ENCODE results near the gene PPP1R7.

DNA sequence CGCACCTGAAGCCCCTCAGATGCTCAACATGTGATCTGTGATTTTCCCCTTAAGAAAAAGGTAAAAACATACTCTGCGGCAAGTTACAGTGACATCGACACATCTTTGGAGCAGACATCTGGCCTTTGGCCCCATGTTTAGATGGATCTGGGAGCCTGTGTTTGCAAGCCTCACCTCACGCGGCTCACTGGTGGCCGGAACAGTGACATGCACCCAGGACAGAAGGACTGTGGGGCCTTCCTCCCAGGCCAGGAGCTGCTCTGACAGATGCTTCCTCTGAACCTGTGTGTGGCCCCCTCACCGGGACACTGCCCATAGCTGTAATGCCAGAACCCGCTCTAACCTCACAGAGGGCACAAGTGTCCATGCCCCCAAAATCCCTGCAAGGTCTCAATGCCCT lies 14.1 kb upstream of the PPP1R7 start:
- TF ChIP-seq, protein P1, sequence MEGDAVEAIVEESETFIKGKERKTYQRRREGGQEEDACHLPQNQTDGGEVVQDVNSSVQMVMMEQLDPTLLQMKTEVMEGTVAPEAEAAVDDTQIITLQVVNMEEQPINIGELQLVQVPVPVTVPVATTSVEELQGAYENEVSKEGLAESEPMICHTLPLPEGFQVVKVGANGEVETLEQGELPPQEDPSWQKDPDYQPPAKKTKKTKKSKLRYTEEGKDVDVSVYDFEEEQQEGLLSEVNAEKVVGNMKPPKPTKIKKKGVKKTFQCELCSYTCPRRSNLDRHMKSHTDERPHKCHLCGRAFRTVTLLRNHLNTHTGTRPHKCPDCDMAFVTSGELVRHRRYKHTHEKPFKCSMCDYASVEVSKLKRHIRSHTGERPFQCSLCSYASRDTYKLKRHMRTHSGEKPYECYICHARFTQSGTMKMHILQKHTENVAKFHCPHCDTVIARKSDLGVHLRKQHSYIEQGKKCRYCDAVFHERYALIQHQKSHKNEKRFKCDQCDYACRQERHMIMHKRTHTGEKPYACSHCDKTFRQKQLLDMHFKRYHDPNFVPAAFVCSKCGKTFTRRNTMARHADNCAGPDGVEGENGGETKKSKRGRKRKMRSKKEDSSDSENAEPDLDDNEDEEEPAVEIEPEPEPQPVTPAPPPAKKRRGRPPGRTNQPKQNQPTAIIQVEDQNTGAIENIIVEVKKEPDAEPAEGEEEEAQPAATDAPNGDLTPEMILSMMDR (tag by site-specific recombination; IDR thresholded peaks at IDR 0.05), result no peak
- no peak for TF ChIP-seq ZBTB8A (tag by site-specific recombination; IDR thresholded peaks at IDR 0.05)
- TF ChIP-seq ZNF121 (tag by site-specific recombination; IDR thresholded peaks at IDR 0.05), result no peak
- no peak for TF ChIP-seq ZNF114 (tag by site-specific recombination; IDR thresholded peaks at IDR 0.05)
- no peak for TF ChIP-seq ZNF518A (tag by site-specific recombination; conservative IDR thresholded peaks at IDR 0.05; ENCODE audit: low read depth)
- no peak for TF ChIP-seq ZNF416 (tag by site-specific recombination; IDR thresholded peaks at IDR 0.05)
- TF ChIP-seq GLI2 (tag by site-specific recombination; IDR thresholded peaks at IDR 0.05; ENCODE audit: borderline replicate concordance, low read depth), result no peak
